Stomach smooth muscle (tissue), 2 donors: Measurements from ENCODE around the gene ALLC.

Experiments
- H3K27ac ChIP-seq: one replicate; pipeline ENCODE4 v1.7.0; 2013; ENCODE audit warnings: mild to moderate bottlenecking, low read length, inconsistent platforms
- H3K27me3 ChIP-seq, 2 donors: one replicate each; pipeline ENCODE4 v1.7.0; 2013; ENCODE audit warnings: low read length in 2 of 2; ENCODE audit not compliant: insufficient read depth in 2 of 2, control insufficient read depth in 1 of 2
- H3K36me3 ChIP-seq, 2 donors: one replicate each; pipeline ENCODE4 v1.7.0; 2013; ENCODE audit warnings: low read length in 2 of 2; ENCODE audit not compliant: control insufficient read depth in 2 of 2, insufficient read depth in 2 of 2
- H3K4me1 ChIP-seq: one replicate; pipeline ENCODE4 v1.7.0; 2013; ENCODE audit warnings: low read length; ENCODE audit not compliant: control insufficient read depth, insufficient read depth
- H3K4me3 ChIP-seq, 2 donors: one replicate each; pipeline ENCODE4 v1.7.0; 2013; ENCODE audit warnings: low read length in 2 of 2
- H3K9ac ChIP-seq, 2 donors: one replicate each; pipeline ENCODE4 v1.7.0; 2013; ENCODE audit warnings: low read length in 2 of 2, mild to moderate bottlenecking in 1 of 2
- H3K9me3 ChIP-seq, 2 donors: one replicate each; pipeline ENCODE4 v1.7.0; 2013; ENCODE audit warnings: low read length in 2 of 2; ENCODE audit not compliant: control insufficient read depth in 2 of 2
- donor health status: healthy.
- donor health status: Pancreatic carcinoma.

ALLC gene

GRCh38 chr2:3648652-3649177, 9.3 kb upstream of the ALLC start:
- no peaks in the 10 kb centered on the region for H3K36me3 ChIP-seq
- no peak overlapping the region for H3K27ac ChIP-seq
- H3K9ac ChIP-seq = no peak overlapping the region
- H3K4me3 ChIP-seq = no peak overlapping the region
- H3K4me1 ChIP-seq = peaks cover 17% of the 10 kb centered on the region
- H3K9me3 ChIP-seq = no peaks in the 10 kb centered on the region
- no peaks in the 10 kb centered on the region for H3K27me3 ChIP-seq

GRCh38 chr2:3649581-3649980, 8.4 kb upstream of the ALLC start:
- H3K36me3 ChIP-seq = no peaks in the 10 kb centered on the region
- H3K27ac ChIP-seq = no peak overlapping the region
- H3K27me3 ChIP-seq = no peaks in the 10 kb centered on the region
- H3K9ac ChIP-seq = no peak overlapping the region
- H3K9me3 ChIP-seq = no peaks in the 10 kb centered on the region
- H3K4me3 ChIP-seq = no peak overlapping the region
- peaks cover 17% of the 10 kb centered on the region for H3K4me1 ChIP-seq

- peaks cover 17% of the 10 kb centered on the region for H3K4me1 ChIP-seq
- H3K27me3 ChIP-seq = no peaks in the 10 kb centered on the region
- peak overlapping the region in 1 of 2 donors; percentile 40 for H3K4me3 ChIP-seq
- no peak overlapping the region for H3K27ac ChIP-seq
- H3K9me3 ChIP-seq = no peaks in the 10 kb centered on the region
- no peaks in the 10 kb centered on the region for H3K36me3 ChIP-seq
- H3K9ac ChIP-seq = peak overlapping the region; percentile 19 to 21
Observed at GRCh38 chr2:3650140-3650920, 7.7 kb upstream of the ALLC start.

GRCh38 chr2:3651691-3652648, 6.0 kb upstream of the ALLC start:
- Histone ChIP-seq H3K9me3 (no peaks in the 10 kb centered on the region), H3K4me3 (peak overlapping the region; percentile 72 to 74), H3K36me3 (no peaks in the 10 kb centered on the region), H3K9ac (peak overlapping the region; percentile 70 to 80), H3K27ac (peak overlapping the region; percentile 85), H3K27me3 (no peaks in the 10 kb centered on the region), H3K4me1 (peaks cover 17% of the 10 kb centered on the region)

DNA sequence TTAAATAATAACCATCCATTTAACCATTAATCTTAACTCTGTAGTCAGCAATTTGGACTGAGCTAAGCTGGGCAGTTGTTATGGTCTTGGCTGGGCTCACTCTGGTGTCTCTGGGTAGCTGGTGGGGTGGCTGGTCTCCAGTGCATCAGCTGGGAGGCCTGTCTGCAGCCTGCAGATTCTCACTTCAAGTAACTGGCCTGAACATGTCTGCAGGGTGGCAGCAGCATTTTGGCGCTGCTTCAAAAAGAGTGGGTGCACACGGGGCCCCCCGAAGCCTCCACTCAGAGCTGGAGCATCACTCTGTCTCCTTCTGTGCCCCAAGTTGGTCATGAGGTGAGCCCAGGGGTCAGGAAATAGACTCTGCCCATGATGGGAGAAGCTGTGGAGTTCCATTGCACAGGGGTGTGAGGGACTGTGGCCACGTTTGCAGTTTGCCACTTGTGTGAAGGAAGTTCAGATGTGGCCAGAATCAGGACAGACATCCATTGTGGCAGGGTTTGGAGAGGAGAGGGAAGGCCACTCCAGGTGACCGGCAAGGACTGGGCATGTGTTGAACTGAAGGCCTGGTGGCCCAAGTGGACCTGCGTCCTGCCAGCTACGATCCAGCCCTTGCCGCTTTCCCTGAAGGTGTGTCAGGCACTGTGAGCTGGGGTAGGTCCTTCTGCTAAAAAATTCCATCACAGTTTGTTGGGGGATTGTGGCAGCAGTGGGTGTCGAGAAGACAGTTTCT, 4.9 kb upstream of the ALLC start:
- Histone ChIP-seq H3K27me3 (no peaks in the 10 kb centered on the region), H3K4me3 (no peak overlapping the region), H3K36me3 (no peaks in the 10 kb centered on the region), H3K4me1 (peaks cover 17% of the 10 kb centered on the region), H3K9me3 (no peaks in the 10 kb centered on the region), H3K9ac (no peak overlapping the region), H3K27ac (no peak overlapping the region)

DNA sequence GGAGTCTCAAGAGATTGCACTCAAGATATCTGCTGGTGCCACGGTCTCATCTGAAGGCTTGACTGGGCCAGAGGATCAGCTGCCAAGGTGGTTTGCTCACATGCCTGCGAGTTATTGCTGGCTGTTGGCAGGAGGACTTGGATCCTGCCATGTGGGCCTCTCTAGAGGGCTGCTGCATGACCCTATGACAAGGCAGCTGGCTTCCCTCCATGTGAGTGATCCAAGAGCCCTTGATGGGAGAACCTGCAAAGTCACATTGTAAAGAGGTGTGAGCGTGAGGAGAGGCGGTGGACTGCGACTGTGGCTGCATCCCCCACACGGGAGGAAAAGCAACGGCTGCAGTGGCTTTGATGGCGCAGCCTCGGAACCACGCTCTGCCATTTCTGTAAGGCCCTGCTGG, 4.0 kb upstream of the ALLC start:
- H3K4me3 ChIP-seq = no peak overlapping the region
- H3K36me3 ChIP-seq = no peaks in the 10 kb centered on the region

DNA sequence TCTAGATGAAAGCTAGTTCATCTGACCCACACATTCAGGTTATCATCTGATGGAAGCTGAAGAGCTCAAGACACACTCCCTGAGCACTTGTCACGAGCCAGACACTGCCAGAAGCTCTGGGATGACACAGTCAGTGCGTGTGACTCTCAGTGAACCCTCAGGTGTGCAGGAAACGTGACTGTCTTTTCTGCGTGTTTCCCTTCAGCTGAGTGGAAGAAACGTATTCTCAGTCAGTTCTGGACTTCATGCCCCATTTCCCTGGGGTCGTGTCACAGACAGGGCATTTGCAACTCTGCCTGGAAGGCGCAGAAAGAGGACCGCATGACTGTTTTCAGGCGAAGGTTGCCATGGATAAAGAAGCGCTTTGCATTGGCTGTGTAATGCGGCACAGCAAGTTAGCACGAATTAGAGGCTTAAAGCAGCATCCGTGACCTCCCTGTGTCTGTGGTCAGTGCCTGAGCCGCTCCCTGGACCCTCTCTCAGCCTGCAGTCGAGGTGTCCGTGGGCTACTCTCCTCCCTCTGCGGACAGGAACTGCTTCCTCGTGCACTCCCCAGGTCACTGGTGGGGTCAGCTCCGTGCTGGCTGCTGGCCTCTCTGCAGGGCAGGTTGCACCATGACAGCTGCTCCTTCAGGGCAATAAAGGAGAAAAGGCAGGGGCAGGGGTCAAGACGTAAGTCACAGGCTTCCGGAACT, 3.3 kb upstream of the ALLC start:
- Histone ChIP-seq H3K36me3 (no peaks in the 10 kb centered on the region), H3K27ac (no peak overlapping the region), H3K27me3 (no peaks in the 10 kb centered on the region)

More for the DNA sequence above, 4.0 kb upstream of the ALLC start:
- no peak overlapping the region for H3K9ac ChIP-seq
- H3K4me1 ChIP-seq = peaks cover 18% of the 10 kb centered on the region
- no peak overlapping the region for H3K27ac ChIP-seq
- H3K27me3 ChIP-seq = no peaks in the 10 kb centered on the region
- no peaks in the 10 kb centered on the region for H3K9me3 ChIP-seq

GRCh38 chr2:3655871-3656761, 1.9 kb upstream of the ALLC start:
- Histone ChIP-seq H3K9me3 (no peaks in the 10 kb centered on the region), H3K4me1 (peaks cover 14% of the 10 kb centered on the region), H3K36me3 (no peaks in the 10 kb centered on the region), H3K27ac (no peak overlapping the region), H3K9ac (no peak overlapping the region), H3K4me3 (no peak overlapping the region), H3K27me3 (no peaks in the 10 kb centered on the region)

More for the DNA sequence above, 3.3 kb upstream of the ALLC start:
- Histone ChIP-seq H3K9ac (no peak overlapping the region), H3K4me1 (peaks cover 21% of the 10 kb centered on the region), H3K9me3 (no peaks in the 10 kb centered on the region), H3K4me3 (no peak overlapping the region)
